OCI-LY1 (cell line): Measurements from ENCODE around the gene LMF2.

ENCODE experiments used
- H2AFZ ChIP-seq: fragments of 200-600 bp; sonication (generic), shearing (Covaris generic); 2 replicates; pipeline ENCODE4 v1.6.0; 2014; ENCODE audit warnings: antibody characterized with exemption, mild to moderate bottlenecking, low read length
- H3F3A ChIP-seq: fragments of 200-600 bp; sonication (generic), shearing (Covaris generic); 2 replicates; pipeline ENCODE4 v1.6.0; 2014; ENCODE audit warnings: mild to moderate bottlenecking, antibody characterized with exemption, low read length, moderate library complexity; ENCODE audit not compliant: insufficient read depth
- H3K27ac ChIP-seq: fragments of 200-600 bp; sonication (generic); 2 replicates; pipeline ENCODE4 v1.5.1; 2014; ENCODE audit warnings: low read length, mixed run types, mild to moderate bottlenecking, low read depth; ENCODE audit not compliant: poor library complexity, severe bottlenecking
- H3K27me3 ChIP-seq: fragments of 200-600 bp; sonication (generic); 2 replicates; pipeline ENCODE4 v1.6.0; 2014; ENCODE audit warnings: antibody characterized with exemption, mild to moderate bottlenecking, low read length, moderate library complexity; ENCODE audit not compliant: insufficient read depth
- H3K36me3 ChIP-seq: fragments of 200-600 bp; sonication (generic); 2 replicates; pipeline ENCODE4 v1.6.1; 2014; ENCODE audit warnings: mild to moderate bottlenecking, antibody characterized with exemption, low read length, moderate library complexity, mixed read lengths; ENCODE audit not compliant: insufficient read depth
- H3K4me1 ChIP-seq: fragments of 200-600 bp; sonication (generic); 2 replicates; pipeline ENCODE4 v1.5.1; 2014; ENCODE audit warnings: mild to moderate bottlenecking, low read length, moderate library complexity; ENCODE audit not compliant: insufficient read depth, severe bottlenecking
- H3K4me2 ChIP-seq: fragments of 200-600 bp; sonication (generic), shearing (Covaris generic); 2 replicates; pipeline ENCODE4 v1.6.1; 2014; ENCODE audit warnings: low read length
- H3K4me3 ChIP-seq: fragments of 200-600 bp; sonication (generic); 2 replicates; pipeline ENCODE4 v1.5.1; 2014; ENCODE audit warnings: low read length, low read depth, mild to moderate bottlenecking, mixed read lengths; ENCODE audit not compliant: poor library complexity, severe bottlenecking
- H3K79me2 ChIP-seq: fragments of 200-600 bp; shearing (Covaris generic); 2 replicates; pipeline ENCODE4 v1.6.1; 2016; ENCODE audit warnings: mixed run types, low read length, mixed read lengths; ENCODE audit not compliant: insufficient read depth
- H3K9ac ChIP-seq: fragments of 200-600 bp; sonication (generic), shearing (Covaris generic); 2 replicates; pipeline ENCODE4 v1.6.1; 2014; ENCODE audit warnings: mild to moderate bottlenecking, low read length, mixed read lengths
- H3K9me2 ChIP-seq: fragments of 200-600 bp; sonication (generic), shearing (Covaris generic); 2 replicates; pipeline ENCODE4 v1.6.1; 2014; ENCODE audit warnings: low read depth, mild to moderate bottlenecking, low read length, mixed read lengths
- H3K9me3 ChIP-seq: fragments of 200-600 bp; shearing (Covaris generic); 2 replicates; pipeline ENCODE4 v1.6.1; 2014; ENCODE audit warnings: low read length, mixed read lengths
- H4K20me1 ChIP-seq: fragments of 200-600 bp; sonication (generic), shearing (Covaris generic); 2 replicates; pipeline ENCODE4 v1.6.0; 2016; ENCODE audit warnings: mild to moderate bottlenecking, low read length; ENCODE audit not compliant: insufficient read depth
- EZH2 ChIP-seq: fragments of 200-600 bp; sonication (generic), shearing (Covaris generic); IDR thresholded peaks from 2 replicates; pipeline ENCODE4 v1.8.0; 2017; ENCODE audit warnings: borderline replicate concordance, mixed run types, mild to moderate bottlenecking, antibody characterized with exemption, low read length, moderate library complexity, mixed read lengths
- TF ChIP-seq, protein P1 (sequence below): fragments of 200-600 bp; sonication (generic), shearing (Covaris generic); IDR thresholded peaks from 2 replicates; pipeline ENCODE4 v1.5.1; 2017; ENCODE audit warnings: mild to moderate bottlenecking, antibody characterized with exemption, low read length, moderate library complexity, mixed read lengths

The LMF2 gene

DNA sequence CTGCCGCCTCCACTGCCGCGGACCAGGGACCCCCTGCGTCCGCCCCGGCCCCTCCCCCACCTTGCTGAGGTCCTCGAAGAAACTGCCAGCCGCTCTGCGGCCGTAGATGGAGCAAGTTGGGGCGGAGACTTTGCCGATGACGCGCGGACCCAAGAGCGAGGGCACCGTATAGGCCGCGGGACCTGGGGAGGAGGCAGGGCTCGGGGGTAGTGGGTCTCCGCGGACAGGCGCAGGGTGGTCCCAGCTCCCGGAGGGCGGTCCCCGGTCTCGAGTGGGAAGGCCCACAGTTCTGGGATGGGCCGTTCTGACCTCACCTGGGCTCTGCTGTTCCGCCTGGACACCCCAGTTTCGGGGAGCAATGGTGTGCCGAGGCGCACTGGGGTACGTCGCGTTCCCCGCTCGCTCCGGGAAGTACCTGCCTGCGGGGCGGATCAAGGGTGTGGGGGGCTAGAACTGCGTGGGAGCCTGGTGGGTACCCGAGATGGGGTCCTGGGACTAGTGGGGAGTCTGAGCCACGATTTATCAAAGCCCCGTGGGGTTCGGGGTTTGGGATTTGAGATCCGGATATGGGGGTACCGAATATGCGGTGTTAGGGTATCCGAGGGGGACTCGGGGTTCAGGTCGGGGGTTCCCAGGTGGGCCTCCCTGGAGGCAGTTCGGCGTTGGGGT, 23.5 kb upstream of the LMF2 start:
- no peaks in the 10 kb centered on the region for H3K9me2 ChIP-seq
- peak overlapping the region; percentile 60 for H3K27ac ChIP-seq
- peak overlapping the region; percentile 83 for H3K9ac ChIP-seq
- H3F3A ChIP-seq: peaks cover 5% of the 10 kb centered on the region
- peak overlapping the region; percentile 80 for H3K4me3 ChIP-seq
- TF ChIP-seq EZH2: no peak
- TF ChIP-seq, protein P1, sequence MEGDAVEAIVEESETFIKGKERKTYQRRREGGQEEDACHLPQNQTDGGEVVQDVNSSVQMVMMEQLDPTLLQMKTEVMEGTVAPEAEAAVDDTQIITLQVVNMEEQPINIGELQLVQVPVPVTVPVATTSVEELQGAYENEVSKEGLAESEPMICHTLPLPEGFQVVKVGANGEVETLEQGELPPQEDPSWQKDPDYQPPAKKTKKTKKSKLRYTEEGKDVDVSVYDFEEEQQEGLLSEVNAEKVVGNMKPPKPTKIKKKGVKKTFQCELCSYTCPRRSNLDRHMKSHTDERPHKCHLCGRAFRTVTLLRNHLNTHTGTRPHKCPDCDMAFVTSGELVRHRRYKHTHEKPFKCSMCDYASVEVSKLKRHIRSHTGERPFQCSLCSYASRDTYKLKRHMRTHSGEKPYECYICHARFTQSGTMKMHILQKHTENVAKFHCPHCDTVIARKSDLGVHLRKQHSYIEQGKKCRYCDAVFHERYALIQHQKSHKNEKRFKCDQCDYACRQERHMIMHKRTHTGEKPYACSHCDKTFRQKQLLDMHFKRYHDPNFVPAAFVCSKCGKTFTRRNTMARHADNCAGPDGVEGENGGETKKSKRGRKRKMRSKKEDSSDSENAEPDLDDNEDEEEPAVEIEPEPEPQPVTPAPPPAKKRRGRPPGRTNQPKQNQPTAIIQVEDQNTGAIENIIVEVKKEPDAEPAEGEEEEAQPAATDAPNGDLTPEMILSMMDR: no peak
- H4K20me1 ChIP-seq: no peaks in the 10 kb centered on the region
- peaks cover 63% of the 10 kb centered on the region for H3K4me1 ChIP-seq
- H2AFZ ChIP-seq: no peak overlapping the region
- H3K79me2 ChIP-seq: no peaks in the 10 kb centered on the region
- no peaks in the 10 kb centered on the region for H3K9me3 ChIP-seq
- H3K36me3 ChIP-seq: no peaks in the 10 kb centered on the region
- H3K27me3 ChIP-seq: no peaks in the 10 kb centered on the region
- peak overlapping the region; percentile 85 for H3K4me2 ChIP-seq

DNA sequence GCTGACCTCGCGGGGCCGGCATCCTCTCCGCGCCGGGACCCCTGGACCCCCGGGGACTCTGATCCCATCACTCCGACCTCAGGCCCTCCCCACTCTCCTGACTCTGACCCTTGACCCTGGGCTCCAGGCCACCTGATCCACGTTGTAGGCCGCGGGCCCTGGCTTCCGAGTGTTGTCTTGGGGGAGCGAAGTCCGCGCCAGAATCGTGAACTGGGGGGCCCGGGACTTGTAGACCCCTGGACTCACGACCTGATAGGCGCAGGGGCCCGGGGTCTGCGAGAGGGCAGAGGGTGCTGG, 23.0 kb upstream of the LMF2 start:
- Histone ChIP-seq H4K20me1 (no peaks in the 10 kb centered on the region), H3F3A (peaks cover 4% of the 10 kb centered on the region; the same call in 1 of the 2 replicates), H3K27ac (peak overlapping the region; percentile 59), H3K9me2 (no peaks in the 10 kb centered on the region), H3K9ac (peak overlapping the region; percentile 83), H3K4me2 (peak overlapping the region; percentile 85), H2AFZ (no peak overlapping the region), H3K36me3 (no peaks in the 10 kb centered on the region), H3K4me1 (peaks cover 63% of the 10 kb centered on the region), H3K4me3 (peak overlapping the region; percentile 80), H3K9me3 (no peaks in the 10 kb centered on the region), H3K79me2 (no peaks in the 10 kb centered on the region), H3K27me3 (no peaks in the 10 kb centered on the region)
- no peak for TF ChIP-seq EZH2

DNA sequence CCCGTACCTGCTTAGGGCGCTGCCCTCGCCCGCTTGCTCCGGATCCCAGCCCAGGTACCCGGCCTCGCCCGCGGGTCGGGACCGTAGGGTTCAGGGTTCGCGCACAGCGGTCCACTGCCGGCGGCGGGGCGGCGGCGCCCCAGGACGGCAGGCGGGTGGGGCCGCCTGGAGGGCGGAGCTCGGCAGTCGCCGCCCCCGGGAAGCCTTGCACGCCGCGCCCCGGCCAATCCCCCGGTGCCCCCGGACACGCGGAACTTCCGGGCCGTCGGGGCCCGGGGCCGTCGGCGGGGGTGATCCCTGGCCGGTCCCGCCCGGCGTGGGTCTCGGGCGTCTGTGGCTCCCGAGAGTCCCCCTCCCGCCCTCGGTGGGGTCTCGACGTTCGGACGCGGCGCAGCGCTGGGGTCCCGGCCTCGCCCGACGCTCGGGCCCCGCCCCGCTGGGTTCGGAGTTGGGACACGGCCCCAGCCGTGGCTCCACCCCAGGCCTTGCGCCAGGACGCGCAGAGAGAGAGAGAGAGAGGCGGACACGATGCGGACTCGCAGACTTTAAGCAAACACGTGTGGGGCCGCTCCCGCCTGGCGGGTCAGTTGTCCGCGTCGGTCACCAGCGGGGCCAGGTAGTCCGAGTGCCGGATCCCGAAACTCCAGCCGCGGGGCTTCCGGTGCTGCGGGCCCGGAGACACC, 22.5 kb upstream of the LMF2 start, which contains the start of gene TYMP:
Gene TYMP (minus strand): TSS at position 116 of the 683 bp plus-strand sequence. CDS start 303 bp downstream, outside the sequence.
- peak within 1 kb of the TSS; percentile 83 for H3K9ac ChIP-seq
- peaks cover 4% of the 10 kb centered on the region; the same call in 1 of the 2 replicates for H3F3A ChIP-seq
- no peaks in the 10 kb centered on the region for H3K36me3 ChIP-seq
- H3K4me3 ChIP-seq: peak within 1 kb of the TSS; percentile 80
- H4K20me1 ChIP-seq: no peaks in the 10 kb centered on the region
- peaks cover 60% of the 10 kb centered on the region for H3K4me1 ChIP-seq
- H3K79me2 ChIP-seq: no peaks in the 10 kb centered on the region
- peak within 1 kb of the TSS; percentile 60 for H3K27ac ChIP-seq
- H2AFZ ChIP-seq: no peak within 1 kb of the TSS
- no peaks in the 10 kb centered on the region for H3K9me2 ChIP-seq
- H3K9me3 ChIP-seq: no peaks in the 10 kb centered on the region
- H3K4me2 ChIP-seq: peak within 1 kb of the TSS; percentile 85
- TF ChIP-seq EZH2: no peak
- TF ChIP-seq, protein P1: no peak
- H3K27me3 ChIP-seq: no peaks in the 10 kb centered on the region
